HG02623 (cell line): Measurements from ENCODE around the gene CHTOP.
"Not testable (repeated sequence)": the region's sequence is repeated elsewhere in the genome, so short reads cannot be mapped to it uniquely, and the experiment has no call there.

ENCODE experiments used
- ATAC-seq: cut with Tn5 transposase; IDR thresholded peaks from one replicate; pipeline ENCODE4 v1.9.1; 2021; ENCODE audit warnings: moderate library complexity; ENCODE audit not compliant: unreplicated experiment

Gene CHTOP

GRCh38 chr1:153631047-153632022 lies 2.5 kb upstream of the CHTOP start:
- ATAC-seq, result no peak

- ATAC-seq, result no peak
These were observed 609 bp upstream of the CHTOP start for GRCh38 chr1:153633161-153633753.

GRCh38 chr1:153635872-153636271 lies 2.0 kb downstream of the CHTOP start:
- no peak for ATAC-seq

- ATAC-seq, result no peak
These were observed 2.4 kb downstream of the CHTOP start for GRCh38 chr1:153636312-153636711.

GRCh38 chr1:153638261-153638660 lies 4.4 kb downstream of the CHTOP start:
- ATAC-seq, result no peak

GRCh38 chr1:153639280-153639679 lies 5.4 kb downstream of the CHTOP start:
- ATAC-seq, result no peak

GRCh38 chr1:153640213-153640612 lies 6.3 kb downstream of the CHTOP start:
- not testable (repeated sequence) for ATAC-seq

GRCh38 chr1:153640861-153641260 lies 7.0 kb downstream of the CHTOP start:
- ATAC-seq, result no peak

GRCh38 chr1:153642161-153642560 lies 8.3 kb downstream of the CHTOP start:
- no peak for ATAC-seq

GRCh38 chr1:153643100-153643499 lies 9.2 kb downstream of the CHTOP start:
- ATAC-seq, result no peak

GRCh38 chr1:153643816-153644215 lies 9.9 kb downstream of the CHTOP start:
- no peak for ATAC-seq

GRCh38 chr1:153646672-153647345 lies 12.9 kb downstream of the CHTOP start:
- no peak for ATAC-seq

- no peak for ATAC-seq
These were observed 13.5 kb downstream of the CHTOP start for GRCh38 chr1:153647346-153647714.

- no peak for ATAC-seq
These were observed 14.3 kb downstream of the CHTOP start for GRCh38 chr1:153648000-153648643.

- no peak for ATAC-seq
These were observed 15.4 kb downstream of the CHTOP start for GRCh38 chr1:153649137-153649862.

GRCh38 chr1:153649863-153650235 lies 16.0 kb downstream of the CHTOP start:
- ATAC-seq, result no peak

GRCh38 chr1:153651771-153652170 lies 17.9 kb downstream of the CHTOP start:
- no peak for ATAC-seq

- ATAC-seq, result no peak
These were observed 19.1 kb downstream of the CHTOP start for GRCh38 chr1:153652805-153653500.

GRCh38 chr1:153655333-153655732 lies 21.5 kb downstream of the CHTOP start:
- no peak for ATAC-seq
